ENCODE results near the gene LONP2. TPM values are rescaled to one million over a fixed set of nuclear protein-coding genes. Genes with fewer than 3 reads are reported as not detected.

LONP2 gene
- 20.3 and 26.4 TPM in 2 replicates for total RNA-seq

- peak; percentile 92 to 93 for DNase-seq (ENCODE audit: low read depth in 2 of 2)
These were observed at the start of gene LONP2 for GRCh38 chr16:48244080-48244862. TSS of gene LONP2 (plus strand) at chr16:48244300. CDS start at chr16:48244389, 89 bp downstream.

DNA sequence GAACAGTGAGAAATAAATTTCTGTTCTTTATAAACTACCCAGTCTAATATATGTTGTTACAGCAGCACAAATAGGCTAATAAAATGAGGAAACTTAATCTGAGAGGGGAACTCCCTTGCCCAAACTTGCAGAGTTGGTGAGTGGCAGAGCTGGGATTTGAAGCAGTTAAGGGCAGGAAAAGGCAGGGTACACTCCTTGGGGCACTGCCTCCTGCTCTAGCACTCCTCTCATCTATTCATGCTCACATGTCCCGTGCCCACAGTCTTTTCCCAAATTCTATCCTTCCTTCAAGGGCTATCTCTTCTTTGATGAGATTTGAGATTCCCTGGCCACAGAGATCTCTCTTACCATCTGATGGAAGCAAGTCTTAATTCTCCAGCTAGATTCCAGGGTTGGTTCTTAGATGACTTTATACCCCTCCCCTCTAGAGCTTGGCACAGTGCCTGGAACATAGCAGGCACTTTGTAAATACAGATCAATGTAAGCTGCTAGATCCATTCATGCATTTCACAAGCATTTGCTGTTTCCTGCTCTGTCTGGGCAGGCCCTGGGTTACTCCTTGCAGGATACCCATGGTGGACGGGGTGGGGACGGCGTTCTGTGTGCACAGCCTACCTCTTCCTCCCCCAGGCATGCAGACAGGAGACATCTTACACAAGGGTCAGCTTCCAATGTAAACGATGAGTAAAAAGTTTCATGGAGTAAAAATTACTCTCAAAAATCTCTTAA lies 49.1 kb upstream of the LONP2 start:
- peak in 1 of 2 donors; percentile 32 for DNase-seq (ENCODE audit: low read depth in 2 of 2)

DNA sequence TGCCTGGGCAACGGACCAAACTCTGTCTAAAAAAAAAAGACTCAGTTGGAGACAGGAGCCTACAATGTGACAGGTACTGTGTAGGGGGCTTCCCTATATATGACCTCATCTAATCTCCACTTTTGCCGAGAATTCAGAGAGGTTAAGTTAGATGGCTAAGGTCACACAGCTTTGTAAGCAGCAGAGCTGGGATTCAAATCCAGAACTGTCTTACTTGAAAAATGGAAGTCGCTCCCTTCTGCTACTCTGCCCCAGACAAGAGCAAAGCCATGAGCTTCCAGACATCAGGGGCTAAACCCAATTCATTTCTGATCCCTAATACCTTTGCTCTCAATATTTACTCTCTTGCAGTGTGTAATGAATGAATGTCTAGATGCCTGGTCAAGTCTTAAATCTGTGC lies 46.8 kb upstream of the LONP2 start:
- no peak for DNase-seq (ENCODE audit: low read depth in 2 of 2)

- DNase-seq (ENCODE audit: low read depth in 2 of 2) = no peak
These were observed 42.4 kb upstream of the LONP2 start for GRCh38 chr16:48201515-48202201.

DNA sequence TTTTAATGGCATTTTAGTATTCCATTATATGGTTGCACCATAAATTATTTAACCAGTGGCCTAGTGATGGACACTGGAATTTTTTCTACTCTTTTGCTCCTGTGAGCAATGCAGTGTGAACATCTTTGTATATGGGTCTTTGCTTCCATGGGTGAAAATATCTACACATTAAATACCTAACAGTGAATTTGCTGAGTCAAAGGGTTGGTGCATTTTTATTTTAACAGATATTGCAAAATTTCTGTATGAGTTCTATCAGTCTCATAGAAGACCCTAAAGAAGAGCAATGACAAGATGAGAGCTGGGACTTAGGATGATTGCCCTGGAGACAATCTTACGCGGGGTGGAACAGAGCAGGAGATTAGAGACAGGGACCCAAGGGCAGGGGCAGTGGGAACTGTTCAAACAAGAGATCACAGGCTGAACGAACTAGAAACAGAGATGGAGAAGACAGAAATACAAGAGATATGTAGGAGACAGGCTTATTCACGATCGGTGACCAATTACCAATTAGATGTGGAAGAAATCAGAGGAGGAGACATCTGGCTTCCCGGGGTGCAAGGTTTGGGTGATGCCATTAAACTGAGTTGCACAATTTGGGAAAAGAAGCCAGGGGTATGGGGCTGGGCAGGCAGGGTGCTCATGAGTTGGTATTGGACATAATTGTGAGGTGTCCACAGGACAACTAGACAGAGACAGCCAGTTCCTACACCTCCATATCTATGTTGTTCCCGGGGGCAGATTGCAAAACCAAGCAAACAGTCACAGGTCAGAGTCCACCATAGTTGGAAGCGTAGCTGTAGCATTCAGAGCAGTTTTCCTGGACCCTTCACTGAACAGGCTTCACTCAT lies 39.9 kb upstream of the LONP2 start:
- no peak for DNase-seq (ENCODE audit: low read depth in 2 of 2)

- DNase-seq (ENCODE audit: low read depth in 2 of 2) = no peak
These were observed 39.3 kb upstream of the LONP2 start for GRCh38 chr16:48204825-48205151.

- DNase-seq (ENCODE audit: low read depth in 2 of 2) = no peak
These were observed 37.4 kb upstream of the LONP2 start for GRCh38 chr16:48206594-48207242.

- no peak for DNase-seq (ENCODE audit: low read depth in 2 of 2)
These were observed 33.4 kb upstream of the LONP2 start for GRCh38 chr16:48210747-48211146.

DNA sequence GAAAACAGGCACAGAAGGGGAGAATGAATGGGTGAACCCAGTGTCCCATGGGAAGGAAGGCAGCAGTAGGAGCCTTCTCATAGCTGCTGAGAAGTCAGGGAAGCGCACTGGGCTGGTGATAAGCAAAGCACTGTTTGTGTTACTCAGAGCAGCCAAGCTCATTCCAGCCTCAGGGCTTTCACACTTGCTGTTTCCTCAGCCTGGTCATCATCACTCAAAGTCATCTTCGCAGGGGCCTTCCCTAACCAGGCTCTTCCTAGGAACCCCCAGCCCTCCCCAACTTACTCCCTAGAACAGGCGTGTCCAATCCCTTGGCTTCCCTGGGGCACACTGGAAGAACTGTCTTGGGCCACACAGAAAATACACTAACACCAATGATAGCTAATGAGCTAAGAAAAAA lies 32.1 kb upstream of the LONP2 start:
- no peak for DNase-seq (ENCODE audit: low read depth in 2 of 2)

GRCh38 chr16:48215738-48216137 lies 28.4 kb upstream of the LONP2 start:
- DNase-seq (ENCODE audit: low read depth in 2 of 2) = no peak

DNA sequence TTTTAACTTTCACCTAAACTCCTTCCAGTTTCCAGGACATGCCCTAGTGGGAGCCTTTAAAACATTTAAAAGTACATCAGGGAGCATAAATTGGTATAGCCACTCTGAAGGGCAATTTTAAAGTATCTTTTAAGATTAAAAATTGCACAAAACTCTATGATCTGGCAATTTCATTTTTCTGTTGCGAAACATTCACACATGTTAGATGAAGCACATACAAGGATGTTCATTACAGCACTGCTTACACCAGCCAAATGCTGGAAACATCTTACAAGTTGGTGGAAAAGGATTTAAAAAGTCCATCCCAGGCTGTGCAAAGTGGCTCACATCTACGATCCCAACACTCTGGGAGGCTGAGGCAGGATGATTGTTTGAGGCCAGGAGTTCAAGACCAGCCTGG lies 26.4 kb upstream of the LONP2 start:
- no peak for DNase-seq (ENCODE audit: low read depth in 2 of 2)

DNA sequence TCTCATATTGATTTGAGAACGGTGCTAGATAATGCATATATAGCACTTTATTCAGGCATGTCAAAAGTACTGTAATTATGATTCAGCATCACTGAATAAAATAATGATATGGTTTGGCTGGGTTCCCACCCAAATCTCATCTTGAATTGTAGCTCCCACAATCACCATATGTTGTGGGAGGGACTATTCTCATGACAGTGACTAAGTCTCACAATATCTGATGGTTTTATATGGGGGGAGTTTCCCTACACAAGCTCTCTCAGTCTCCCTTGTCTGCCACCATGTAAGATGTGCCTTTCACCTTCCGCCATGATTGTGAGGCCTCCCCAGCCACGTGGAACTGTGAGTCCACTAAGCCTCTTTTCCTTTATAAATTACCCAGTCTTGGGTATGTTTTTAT lies 25.6 kb upstream of the LONP2 start:
- no peak for DNase-seq (ENCODE audit: low read depth in 2 of 2)

- no peak for DNase-seq (ENCODE audit: low read depth in 2 of 2)
These were observed 23.2 kb upstream of the LONP2 start for GRCh38 chr16:48220891-48221290.

DNA sequence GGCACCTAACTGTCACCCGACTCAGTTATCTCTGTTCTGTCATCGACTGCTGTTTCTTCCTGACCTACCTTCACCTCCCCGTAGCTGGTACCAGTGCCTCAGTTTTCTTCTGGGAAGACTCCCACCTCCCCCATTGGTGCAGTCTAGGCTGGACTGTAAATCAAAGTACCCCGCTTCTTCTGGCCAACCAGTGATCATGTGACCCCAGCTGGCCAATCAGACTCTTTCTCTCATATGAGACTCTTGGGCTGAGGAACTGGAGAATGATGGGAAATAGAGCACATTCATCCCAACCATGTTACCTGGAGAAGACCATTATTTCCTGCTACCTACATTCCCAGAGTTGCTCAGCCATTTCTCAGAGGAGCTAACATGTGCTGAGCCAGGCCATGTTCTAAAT lies 20.6 kb upstream of the LONP2 start:
- no peak for DNase-seq (ENCODE audit: low read depth in 2 of 2)

- DNase-seq (ENCODE audit: low read depth in 2 of 2) = peak; percentile 11 to 30
These were observed 18.6 kb upstream of the LONP2 start for GRCh38 chr16:48225456-48225855.

GRCh38 chr16:48231727-48232492 lies 12.2 kb upstream of the LONP2 start:
- peak; percentile 33 to 52 for DNase-seq (ENCODE audit: low read depth in 2 of 2)

DNA sequence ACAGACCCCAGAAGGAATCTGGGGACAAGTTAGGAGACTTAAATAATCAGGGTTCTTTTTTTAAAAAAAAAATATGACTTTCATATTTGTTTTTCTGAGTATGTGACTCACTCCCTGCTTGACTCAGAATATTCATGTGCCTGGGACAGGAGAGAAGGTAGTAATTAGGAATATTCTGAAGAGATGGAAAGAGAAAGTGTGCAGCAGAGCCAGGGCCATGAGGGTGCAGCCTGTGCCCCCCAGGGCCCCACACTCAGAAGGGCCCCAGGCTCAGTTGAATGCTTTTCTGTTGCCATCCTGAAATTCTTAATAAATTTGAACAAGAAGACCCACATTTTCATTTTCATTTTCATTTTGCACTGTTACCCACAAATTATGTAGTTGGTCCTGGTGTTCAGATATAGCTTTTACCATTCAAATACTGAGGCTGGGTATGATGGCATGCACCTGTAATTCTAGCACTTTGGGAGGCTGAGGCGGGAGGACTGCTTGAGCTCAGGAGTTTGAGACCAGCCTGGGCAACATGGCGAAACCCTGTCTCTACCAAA lies 11.5 kb upstream of the LONP2 start:
- no peak for DNase-seq (ENCODE audit: low read depth in 2 of 2)

DNA sequence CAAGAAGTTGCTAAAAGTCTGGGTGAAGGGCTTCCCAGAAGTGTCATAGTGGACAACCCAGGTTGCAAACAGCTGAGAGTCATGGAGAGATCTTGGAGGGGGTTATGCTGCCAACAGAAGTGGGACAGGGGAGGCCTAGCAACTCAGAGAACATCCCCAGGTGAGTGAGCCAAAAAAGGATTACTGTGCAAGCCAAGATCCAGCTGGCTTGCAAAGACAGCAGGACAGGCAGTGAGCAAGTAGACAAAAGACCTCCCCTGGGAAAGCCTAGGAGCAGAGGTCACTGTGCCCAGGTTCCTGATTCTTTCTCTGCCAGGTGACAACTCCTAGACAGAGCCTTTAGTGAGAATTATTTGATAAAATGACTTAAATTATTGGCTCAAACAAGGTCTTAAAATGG lies 9.5 kb upstream of the LONP2 start:
- DNase-seq (ENCODE audit: low read depth in 2 of 2) = no peak

DNA sequence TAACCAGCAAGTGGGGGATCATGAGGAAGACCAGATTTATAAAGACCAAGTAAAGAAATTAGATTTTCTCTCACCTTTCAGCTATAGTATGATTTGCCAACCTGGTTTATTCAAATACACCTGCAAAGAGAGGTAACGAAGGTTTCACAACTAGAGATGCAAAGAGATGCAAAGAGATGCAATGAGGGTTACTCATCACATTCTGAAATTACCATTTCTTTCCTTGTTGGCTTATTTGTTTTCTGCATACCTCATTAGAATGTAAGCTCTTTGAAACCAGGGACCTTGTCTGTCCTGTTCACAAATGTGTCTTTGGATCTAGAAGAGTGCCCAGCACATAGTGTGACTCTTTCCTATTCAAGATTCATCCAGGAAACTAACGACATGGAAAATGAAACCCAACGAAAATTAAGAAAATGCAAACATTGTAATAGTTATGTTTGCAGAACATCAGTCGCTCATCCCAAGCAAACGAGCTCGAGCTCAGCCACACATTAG lies 9.0 kb upstream of the LONP2 start:
- no peak for DNase-seq (ENCODE audit: low read depth in 2 of 2)

Data from lung microvascular endothelial cell (primary cell).